ENCODE measurements around the gene PSMG4. TPM values are rescaled to one million over a fixed set of nuclear protein-coding genes. Genes with fewer than 3 reads are reported as not detected.
A peak's percentile ranks its signal among the peaks of the same experiment; 100 is the strongest.
"Not testable (repeated sequence)": the region's sequence is repeated elsewhere in the genome, so short reads cannot be mapped to it uniquely, and the experiment has no call there.

PSMG4 gene
- total RNA-seq, 1 donor from 2014 or later = 18.7 TPM

- no peak for DNase-seq (ENCODE audit: low spot score)
Measured at GRCh38 chr6:3230256-3230882, 28.4 kb upstream of the PSMG4 start.

DNA sequence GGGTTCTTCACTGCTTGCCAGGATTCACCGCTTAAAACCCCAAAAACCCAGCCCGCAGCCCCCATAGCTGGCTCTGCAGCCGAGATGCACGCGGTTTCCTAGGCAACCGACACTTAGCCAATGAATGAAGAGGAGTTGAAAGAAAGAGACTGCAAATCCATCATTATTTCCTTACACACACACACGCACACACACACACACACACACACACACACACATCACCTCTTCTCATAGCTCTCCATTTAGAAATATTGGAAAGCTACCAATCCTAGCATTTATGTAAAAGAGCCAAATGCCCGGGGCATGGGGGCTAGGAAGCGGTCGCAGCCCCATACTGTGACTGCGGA lies 27.9 kb upstream of the PSMG4 start:
- no peak for DNase-seq (ENCODE audit: low spot score)

DNA sequence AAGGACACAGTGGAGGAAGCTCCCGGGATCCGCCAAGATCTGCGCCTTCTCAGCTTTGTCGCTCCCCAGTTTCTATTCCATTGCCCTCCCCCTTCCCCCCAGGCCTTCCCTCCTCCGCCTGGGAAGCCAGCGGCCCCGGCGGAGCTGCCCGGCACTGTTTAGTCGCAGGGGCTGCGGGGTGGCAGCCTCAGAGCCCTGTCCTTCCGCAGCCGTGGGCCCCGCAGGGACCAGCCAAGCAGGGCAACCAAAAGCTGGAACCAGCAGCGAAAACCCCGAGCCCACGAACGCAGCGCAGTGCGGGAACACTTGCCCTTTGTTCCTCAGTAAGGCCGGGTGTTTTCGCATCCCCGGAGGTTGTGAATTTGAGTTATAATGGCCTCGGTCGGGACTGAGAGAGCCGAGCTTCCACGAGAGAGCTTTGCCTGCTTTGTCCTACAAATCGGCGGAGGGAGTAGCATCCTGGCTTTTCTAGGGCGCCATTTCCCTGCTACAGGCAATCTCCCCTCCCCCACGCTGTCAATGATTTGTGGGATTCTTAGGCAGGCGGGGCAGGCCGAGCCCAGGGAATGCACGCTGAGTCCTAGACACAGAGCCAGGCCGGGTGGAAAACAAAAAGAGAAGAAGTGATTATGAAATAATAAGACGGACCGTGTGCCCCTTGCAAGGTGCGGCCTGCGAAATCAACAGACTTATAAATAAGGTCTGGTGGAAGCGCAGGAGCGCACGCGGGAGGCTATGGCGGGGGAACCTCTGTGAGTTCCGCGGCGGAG lies 27.3 kb upstream of the PSMG4 start:
- DNase-seq (ENCODE audit: low spot score) = no peak

DNA sequence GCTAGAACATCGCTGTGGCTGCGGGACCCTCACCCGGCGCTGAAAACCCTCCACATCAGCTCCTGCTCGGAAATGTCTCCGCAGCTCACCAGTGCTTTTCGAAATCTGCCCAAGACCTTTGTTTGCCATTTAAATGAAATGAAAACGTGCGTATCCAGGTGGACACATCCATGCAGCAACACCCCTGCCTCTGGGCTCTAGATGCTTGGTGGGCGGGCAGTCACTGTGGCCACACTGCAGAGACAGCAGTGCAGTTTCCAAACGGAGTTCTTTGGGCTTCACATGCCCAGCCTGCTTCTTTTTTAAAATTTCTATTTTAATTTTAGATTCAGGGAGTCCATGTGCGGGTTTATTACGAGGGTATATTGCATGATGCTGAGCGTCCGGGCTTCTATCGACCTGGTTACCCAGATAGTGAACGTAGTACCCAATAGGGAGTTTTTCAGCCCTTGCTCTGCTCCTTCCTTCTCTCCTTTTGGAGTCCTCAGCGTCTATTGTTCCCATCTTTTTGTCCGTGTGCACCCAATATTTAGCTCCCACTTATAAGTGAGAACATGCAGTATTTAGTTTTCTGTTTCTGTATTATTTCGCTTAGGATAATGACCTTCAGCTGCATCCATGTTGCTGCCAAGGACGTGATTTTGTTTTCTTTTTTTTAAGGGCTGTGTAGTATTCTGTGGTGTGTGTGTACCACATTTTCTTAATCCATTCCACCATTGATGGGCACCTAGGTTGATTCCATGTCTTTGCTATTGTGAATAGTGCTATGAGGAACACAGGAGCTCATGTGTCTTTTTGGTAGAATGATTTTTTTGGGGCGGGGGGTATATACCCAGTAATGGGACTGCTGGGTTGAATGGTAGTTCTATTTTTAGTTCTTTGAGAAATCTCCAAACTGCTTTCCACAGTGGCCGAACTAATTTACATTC lies 26.5 kb upstream of the PSMG4 start:
- no peak for DNase-seq (ENCODE audit: low spot score)

- DNase-seq (ENCODE audit: low spot score) = no peak
Measured at GRCh38 chr6:3233321-3233720, 25.4 kb upstream of the PSMG4 start.

DNA sequence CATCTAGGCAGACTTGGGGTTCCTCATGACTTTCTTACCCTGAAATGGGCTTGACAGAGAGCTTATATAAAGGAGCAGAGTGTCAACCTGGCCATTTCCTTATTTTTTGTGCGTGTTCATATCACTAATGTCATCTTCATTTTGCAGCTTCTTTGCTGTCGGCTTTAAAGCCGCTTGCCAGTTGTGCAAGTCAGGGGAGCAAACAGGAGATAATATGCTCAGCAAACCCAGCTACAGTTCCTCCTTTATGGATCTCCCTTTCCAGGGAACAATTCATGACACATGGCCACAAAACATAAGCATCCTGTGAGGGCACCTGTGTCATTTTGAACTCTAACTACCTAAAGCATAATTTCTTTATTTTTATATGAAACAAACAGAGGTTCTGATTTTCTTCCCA lies 24.8 kb upstream of the PSMG4 start:
- no peak for DNase-seq (ENCODE audit: low spot score)

DNA sequence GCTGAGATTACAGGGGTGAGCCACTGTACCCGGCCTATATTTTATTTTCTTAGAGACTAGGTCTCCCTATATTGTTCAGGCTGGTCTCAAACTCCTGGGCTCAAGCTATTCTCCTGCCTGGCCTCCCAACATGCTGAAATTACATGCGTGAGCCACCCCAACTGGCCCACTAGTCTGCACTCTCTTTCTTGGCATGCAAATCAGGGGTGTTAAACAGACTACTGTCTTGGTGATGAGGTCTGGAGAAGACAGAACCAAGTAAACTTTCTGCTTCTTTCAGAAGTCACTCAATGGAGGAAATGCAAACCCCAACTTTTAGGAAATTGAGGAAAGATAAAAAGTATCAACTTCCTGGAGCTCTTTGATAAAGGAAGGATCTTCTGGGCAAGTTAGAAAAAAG lies 23.3 kb upstream of the PSMG4 start:
- no peak for DNase-seq (ENCODE audit: low spot score)

GRCh38 chr6:3236005-3236404 lies 22.7 kb upstream of the PSMG4 start:
- DNase-seq (ENCODE audit: low spot score) = no peak

GRCh38 chr6:3237761-3238662 lies 20.7 kb upstream of the PSMG4 start:
- DNase-seq (ENCODE audit: low spot score) = no peak

DNA sequence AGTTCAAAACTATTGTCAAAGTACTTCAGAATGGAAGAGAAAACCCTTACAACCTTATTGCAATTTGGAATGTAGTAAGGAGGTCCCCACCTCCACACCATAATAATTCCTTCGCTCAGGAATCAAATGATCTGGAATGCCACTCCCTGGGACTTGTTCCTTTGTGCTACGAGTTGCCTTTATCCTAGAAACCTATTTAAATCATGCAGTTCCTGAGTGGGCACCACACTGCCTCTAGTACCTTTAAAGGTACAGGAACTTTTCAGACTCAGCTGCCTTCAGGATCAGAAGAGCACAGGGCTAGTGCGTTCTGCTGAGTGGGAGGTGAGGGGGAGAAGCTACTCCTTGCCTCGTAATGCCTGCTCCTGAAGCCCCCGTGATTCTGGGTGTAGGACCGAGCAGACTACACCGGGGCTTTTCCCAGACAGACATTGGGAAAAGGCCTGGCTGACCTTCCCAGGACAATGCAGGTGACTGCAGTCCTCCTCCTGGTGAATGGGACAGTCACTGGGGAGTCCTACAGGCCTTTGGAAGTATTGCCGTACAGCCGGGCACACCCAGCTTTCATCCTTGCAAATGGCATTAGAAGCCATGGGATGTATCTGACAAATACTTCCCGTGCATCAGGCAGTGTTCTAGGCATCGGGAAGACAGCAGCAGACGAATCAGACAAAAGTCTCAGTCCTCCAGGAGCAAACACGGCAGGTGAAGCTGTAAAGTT lies 19.5 kb upstream of the PSMG4 start:
- DNase-seq (ENCODE audit: low spot score) = no peak

- no peak for DNase-seq (ENCODE audit: low spot score)
Measured at GRCh38 chr6:3240595-3240994, 18.2 kb upstream of the PSMG4 start.

DNA sequence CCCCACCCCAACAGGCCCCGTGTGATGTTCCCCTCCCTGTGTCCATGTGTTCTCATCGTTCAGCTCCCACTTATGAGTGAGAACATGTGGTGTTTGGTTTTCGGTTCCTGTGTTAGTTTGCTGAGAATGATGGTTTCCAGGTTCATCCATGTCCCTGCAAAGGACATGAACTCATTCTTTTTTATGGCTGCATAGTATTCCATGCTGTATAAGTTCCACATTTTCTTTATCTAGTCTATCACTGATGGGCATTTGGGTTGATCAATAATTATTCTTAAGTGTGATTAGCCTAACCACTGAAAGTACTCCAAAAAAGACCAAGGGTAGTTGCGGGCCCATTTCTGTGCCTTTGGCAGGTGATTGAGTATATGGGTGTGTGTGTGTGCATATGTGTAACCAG lies 17.0 kb upstream of the PSMG4 start:
- DNase-seq (ENCODE audit: low spot score) = not testable (repeated sequence)

- no peak for DNase-seq (ENCODE audit: low spot score)
Measured at GRCh38 chr6:3242768-3243167, 16.0 kb upstream of the PSMG4 start.

GRCh38 chr6:3244003-3244831 lies 14.5 kb upstream of the PSMG4 start:
- no peak for DNase-seq (ENCODE audit: low spot score)

DNA sequence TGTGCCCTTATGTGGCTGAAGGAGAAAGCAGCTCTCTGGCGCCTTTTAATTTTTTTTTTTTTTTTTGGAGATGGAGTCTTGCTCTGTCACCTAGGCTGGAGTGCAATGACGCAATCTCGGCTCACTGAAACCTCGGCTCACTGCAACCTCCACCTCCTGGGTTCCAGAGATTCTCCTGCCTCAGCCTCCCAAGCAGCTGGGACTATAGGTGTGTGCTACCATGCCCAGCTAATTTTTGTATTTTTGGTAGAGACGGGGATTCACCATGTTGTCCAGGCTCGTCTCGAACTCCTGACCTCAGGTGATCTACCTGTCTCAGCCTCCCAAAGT lies 13.9 kb upstream of the PSMG4 start:
- DNase-seq (ENCODE audit: low spot score) = not testable (repeated sequence)

DNA sequence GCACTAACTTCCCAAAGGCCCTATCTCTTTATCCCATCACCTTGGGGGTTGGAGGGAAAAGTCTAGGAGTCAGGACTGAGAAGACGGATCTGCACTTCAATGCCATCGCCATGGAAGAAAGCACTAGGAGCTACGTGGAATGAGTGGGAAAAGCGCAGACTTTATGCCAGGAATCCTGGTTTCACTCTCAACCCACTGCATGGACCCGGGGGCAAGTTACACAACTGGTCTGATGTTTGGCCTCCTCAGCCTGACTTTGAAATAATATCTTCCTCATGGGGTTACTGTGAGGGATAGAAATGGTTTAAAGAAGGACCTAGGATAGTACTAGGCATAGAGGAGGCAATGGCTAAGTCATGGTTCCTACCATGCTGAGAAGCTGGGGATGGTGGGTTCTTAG lies 13.5 kb upstream of the PSMG4 start:
- DNase-seq (ENCODE audit: low spot score) = no peak

DNA sequence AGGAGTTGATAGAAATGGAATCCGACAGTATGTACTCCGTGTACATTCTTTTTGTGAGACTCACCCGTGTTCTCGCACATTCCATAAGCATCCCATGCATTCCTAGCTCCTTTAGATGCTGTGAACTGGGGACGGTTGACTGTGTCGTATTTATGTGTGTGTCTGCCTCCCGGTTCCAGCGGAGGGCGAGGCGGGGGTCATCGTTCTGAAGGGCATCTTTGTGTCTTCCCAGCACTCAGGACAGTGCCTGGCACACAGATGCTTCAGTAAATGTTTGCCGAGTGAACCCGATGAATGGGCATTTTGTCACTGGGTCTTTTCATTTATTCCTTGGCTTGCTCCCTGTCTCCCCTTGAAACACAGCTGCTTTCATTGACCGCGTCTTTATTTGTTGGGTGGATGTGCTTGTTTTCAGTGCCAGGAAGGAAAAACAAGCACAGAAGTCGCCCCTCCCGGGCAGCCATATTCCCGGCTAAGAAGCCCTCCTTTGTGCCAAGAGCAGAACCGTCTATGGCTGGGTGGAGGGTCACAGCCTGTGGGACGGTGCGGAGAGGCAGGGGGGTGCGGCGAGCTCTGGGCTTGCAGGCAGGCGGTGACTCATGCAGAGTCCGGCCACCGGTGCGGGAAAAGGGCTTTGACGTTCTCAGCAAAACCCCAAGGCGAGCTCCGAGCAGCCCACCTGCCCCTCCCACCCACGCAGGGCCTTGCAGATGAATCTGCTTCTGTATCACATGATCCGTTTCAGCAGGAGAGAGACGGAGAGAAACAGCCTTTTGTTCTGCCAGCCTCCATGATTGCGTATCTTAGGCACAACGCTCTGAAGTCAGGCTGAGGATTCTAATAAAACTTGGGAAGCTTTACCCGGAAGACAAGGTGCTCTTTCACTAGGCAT lies 11.2 kb upstream of the PSMG4 start:
- DNase-seq (ENCODE audit: low spot score) = peak; percentile 89

DNA sequence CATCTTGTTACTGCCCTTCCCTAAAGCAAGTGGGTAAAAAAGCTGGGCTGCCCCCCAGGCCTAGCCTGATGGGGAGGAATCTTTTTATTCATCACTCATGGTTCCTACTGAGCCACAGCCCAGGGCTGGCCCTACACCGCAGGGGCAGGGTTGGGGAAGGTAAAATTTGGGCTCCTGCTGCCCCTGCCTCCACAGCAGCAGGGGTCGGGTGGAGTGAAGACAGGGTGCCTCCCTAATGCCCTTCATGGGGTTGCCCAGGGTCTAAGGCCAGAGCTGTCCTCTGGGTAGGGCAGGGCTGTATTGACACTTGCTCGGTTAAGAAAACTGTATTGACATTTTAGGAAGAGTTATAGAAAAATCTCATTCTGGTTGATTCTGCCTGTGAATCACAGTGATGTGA lies 8.9 kb upstream of the PSMG4 start:
- DNase-seq (ENCODE audit: low spot score) = peak; percentile 53
